HL-60 (cell line): ENCODE measurements around the gene LUM.

ENCODE experiments used
- POLR2AphosphoS5 ChIP-seq: IDR thresholded peaks from 2 replicates; pipeline ENCODE4 v1.6.1; 2012; ENCODE audit warnings: low read depth
- TF ChIP-seq, protein P1 (sequence below): IDR thresholded peaks from one replicate; pipeline ENCODE4 v1.5.1; 2011; ENCODE audit warnings: low read length, control low read depth, inconsistent platforms; ENCODE audit not compliant: insufficient read depth
- TF ChIP-seq, protein P2 (sequence below): IDR thresholded peaks from 2 replicates; pipeline ENCODE4 v1.6.1; 2012; ENCODE audit warnings: low read depth; ENCODE audit not compliant: insufficient replicate concordance

DNA sequence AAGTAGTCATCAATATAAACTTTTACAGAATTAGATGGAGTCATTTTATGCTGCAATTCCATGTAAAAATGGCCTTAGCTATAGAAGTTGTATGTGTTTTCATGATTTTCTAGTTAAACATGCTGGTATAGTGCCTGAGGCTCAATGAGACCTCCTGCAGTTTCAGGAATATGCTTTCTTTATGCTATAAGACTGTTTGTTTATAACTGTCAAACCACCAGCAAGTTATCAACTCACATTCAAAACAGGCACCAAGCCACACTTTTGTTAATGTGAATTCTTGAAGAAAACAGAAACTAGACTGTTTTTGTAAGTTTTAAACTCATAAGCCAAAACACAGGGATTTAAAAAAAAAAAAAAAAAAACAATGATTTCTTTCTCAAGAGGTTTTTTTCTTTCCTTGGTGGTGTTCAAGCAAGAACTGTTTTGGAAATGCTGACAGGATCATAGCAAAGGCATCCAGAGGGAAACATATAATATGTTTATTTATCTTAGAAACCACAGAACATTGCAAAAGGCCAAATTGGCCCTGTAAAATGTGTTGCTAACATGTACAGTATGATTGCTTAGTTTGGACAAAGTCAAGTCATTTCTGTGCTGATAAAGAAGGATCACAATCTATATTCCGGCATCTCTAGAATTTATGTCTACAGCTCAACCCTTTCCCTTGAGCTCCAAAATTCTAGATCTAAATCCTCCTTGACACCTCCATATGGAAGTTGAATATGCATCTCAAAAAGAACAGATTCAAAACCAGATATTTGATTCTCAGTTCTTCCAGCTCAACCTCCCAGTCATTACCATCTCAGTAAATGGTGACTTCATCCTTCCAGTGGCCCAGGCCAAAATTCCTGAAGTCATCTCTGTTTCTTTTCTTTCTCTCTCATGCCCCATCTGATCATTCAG, 29.0 kb upstream of the LUM start:
- TF ChIP-seq, protein P1, sequence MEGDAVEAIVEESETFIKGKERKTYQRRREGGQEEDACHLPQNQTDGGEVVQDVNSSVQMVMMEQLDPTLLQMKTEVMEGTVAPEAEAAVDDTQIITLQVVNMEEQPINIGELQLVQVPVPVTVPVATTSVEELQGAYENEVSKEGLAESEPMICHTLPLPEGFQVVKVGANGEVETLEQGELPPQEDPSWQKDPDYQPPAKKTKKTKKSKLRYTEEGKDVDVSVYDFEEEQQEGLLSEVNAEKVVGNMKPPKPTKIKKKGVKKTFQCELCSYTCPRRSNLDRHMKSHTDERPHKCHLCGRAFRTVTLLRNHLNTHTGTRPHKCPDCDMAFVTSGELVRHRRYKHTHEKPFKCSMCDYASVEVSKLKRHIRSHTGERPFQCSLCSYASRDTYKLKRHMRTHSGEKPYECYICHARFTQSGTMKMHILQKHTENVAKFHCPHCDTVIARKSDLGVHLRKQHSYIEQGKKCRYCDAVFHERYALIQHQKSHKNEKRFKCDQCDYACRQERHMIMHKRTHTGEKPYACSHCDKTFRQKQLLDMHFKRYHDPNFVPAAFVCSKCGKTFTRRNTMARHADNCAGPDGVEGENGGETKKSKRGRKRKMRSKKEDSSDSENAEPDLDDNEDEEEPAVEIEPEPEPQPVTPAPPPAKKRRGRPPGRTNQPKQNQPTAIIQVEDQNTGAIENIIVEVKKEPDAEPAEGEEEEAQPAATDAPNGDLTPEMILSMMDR = no peak
- no peak for TF ChIP-seq POLR2AphosphoS5
- TF ChIP-seq, protein P2, sequence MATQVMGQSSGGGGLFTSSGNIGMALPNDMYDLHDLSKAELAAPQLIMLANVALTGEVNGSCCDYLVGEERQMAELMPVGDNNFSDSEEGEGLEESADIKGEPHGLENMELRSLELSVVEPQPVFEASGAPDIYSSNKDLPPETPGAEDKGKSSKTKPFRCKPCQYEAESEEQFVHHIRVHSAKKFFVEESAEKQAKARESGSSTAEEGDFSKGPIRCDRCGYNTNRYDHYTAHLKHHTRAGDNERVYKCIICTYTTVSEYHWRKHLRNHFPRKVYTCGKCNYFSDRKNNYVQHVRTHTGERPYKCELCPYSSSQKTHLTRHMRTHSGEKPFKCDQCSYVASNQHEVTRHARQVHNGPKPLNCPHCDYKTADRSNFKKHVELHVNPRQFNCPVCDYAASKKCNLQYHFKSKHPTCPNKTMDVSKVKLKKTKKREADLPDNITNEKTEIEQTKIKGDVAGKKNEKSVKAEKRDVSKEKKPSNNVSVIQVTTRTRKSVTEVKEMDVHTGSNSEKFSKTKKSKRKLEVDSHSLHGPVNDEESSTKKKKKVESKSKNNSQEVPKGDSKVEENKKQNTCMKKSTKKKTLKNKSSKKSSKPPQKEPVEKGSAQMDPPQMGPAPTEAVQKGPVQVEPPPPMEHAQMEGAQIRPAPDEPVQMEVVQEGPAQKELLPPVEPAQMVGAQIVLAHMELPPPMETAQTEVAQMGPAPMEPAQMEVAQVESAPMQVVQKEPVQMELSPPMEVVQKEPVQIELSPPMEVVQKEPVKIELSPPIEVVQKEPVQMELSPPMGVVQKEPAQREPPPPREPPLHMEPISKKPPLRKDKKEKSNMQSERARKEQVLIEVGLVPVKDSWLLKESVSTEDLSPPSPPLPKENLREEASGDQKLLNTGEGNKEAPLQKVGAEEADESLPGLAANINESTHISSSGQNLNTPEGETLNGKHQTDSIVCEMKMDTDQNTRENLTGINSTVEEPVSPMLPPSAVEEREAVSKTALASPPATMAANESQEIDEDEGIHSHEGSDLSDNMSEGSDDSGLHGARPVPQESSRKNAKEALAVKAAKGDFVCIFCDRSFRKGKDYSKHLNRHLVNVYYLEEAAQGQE = no peak
